ENCODE measurements around the gene PLCD1. TPM values are rescaled to one million over a fixed set of nuclear protein-coding genes. Genes with fewer than 3 reads are reported as not detected.
A peak's percentile ranks its signal among the peaks of the same experiment; 100 is the strongest.
"Not testable (repeated sequence)": the region's sequence is repeated elsewhere in the genome, so short reads cannot be mapped to it uniquely, and the experiment has no call there.

The PLCD1 gene
- 24.3 TPM for total RNA-seq

DNA sequence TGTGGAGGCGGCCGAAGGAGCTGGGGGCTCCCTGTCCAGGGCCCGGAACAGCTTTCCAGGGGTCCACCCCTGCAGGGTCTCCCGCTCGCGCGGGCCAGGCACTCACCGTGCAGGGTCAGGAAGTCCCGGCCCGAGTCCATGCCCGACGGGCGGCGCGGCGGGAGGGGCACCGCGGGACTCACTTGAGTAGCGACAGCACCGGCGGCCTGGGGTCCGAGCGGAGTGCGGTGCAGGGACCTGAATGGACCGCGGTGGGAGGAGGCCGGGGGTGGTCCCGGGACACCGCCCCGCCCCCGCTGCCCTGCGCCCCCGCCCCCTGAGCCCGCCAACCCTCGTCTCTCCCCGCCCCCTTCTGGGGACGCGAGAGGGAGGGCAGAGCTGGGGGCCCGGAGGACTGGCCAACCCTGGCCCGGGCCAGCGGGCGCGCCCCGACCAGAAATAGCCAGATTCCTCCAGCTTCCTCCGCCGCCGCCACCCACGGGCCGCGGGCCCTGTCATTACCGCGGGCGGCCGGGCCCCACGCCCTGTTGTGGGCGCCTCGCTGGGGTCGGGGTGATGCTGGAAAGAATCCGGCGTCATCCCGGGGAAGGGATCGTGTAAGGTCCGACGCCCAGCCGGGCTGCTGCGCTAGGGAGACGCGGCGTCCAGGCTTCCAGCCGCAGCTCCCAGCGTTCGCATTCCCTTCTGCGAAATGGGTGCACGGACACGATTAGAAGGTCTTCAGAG, at the start of gene PLCD1:
PLCD1 (minus strand) TSS at position 243 of the 726 bp plus-strand sequence; CDS start at position 140, 103 bp downstream.
- DNase-seq = peak; percentile 88

DNA sequence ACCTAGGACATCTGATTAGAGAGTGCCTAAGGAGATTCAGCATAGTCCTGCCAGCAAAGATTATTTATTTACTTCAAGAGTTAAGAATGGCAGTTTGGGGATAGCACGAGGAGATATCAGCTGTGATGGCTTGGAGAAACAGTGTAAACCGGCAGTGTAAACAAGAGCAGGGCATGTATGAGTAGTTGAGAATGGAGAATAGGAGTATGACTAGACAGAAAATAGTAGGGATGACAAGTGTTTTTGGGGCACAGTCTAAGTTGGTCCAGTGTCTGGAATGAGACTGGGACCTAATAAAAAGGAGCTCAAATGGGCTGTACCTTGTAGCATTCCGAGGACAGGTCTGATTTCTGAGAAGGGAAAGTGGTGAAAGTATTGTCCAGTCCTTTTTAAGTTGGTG, 47.6 kb upstream of the PLCD1 start:
- DNase-seq = not testable (repeated sequence)

DNA sequence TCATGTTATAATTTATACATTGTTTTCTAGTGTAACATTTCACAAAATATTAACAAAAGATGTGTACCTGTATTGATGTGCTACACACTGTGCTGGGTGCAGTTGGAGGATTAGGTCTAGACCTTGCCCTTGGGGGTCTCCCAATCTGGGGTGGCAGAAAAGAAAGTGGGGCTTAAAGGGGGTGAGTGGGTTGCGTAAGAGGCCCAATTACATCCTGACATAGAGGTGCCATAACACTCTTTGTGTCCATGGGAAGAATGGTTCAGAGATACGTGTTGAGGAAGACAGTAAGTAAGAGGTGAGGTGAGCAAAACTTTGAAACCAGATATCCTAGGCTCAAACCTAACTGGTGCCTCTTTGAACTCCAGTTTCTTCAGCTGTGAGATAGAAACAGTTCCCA, 40.6 kb upstream of the PLCD1 start:
- DNase-seq = no peak

DNA sequence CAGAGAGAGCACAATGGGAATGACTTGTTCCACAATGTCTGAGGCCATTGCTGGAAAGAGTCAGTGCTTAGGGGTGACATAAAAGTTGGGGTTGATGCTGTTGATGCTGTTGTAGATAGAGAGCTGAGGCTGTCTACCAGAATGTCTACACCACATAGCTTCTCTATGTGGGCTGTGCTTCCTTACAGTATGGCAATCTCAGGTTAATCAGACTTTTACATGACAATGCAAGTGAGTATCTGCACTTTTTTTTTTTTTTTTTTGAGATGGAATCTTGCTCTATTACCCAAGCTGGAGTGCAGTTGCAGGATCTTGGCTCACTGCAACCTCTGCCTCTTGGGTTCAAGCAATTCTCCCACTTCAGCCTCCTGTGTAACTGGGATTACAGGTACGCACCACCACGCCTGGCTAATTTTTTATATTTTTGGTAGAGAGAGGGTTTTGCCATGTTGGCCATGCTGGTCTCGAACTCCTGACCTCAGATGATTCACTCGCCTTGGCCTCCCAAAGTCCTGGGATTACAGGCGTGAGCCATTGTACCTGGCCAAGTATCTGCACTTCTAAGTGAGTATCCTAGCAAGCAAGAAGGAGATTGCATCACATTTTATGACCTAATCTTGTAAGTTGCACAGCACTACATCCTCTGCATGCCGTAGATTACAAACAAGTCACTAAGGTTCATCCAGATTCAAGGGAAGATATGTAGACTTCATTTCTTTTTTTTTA, 38.2 kb upstream of the PLCD1 start:
- no peak for DNase-seq

DNA sequence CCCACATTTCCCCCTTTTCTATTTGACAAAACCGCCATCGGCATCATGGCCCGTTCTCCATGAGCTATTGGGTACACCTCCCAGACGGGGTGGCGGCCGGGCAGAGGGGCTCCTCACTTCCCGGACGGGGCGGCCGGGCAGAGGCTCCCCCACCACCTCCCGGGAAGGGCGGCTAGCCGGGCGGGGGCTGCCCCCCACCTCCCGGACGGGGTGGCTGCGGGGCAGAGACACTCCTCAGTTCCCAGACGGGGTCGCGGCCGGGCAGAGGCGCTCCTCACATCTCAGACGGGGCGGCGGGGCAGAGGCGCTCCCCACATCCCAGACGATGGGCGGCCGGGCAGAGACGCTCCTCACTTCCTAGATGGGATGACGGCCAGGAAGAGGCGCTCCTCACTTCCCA, 35.0 kb upstream of the PLCD1 start:
- DNase-seq = not testable (repeated sequence)

DNA sequence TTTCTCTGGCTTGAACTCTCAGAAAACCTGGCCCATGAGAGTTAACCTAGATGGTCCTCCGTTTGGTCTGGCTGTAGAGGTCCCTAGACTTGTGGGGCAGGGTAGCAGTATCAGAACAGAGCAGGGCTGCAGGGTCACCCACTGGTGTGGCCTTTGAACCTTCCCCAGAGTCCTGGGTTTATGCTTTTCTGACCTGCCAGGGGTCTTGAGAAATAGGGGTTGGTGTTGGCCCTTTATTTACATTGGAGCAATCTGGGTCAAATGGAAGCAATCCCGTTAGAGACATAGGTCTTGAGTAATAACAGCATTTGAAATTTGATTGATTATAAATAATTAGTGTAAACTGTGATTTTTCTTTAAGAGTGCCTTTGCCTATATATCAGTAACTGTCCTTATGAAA, 33.4 kb upstream of the PLCD1 start:
- no peak for DNase-seq

DNA sequence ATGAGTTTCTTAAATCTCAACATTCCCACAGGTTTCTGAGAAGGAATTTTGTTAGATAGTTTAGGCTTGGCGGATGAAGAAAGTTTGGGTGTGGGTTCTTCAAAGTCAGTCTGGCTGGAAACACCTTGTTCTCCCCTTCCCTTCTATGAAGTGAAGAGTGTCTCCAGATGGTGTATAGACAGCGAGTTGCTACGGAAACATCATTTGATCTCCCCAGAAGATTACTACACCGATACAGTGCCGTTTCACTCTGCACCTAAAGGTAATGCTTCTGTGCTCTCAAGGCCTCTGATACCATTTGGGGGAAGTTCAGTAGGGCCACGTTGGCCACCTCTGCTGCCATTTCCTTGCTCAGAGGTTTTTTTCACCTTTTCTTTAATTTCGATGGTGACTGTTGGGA, 30.1 kb upstream of the PLCD1 start:
- no peak for DNase-seq

DNA sequence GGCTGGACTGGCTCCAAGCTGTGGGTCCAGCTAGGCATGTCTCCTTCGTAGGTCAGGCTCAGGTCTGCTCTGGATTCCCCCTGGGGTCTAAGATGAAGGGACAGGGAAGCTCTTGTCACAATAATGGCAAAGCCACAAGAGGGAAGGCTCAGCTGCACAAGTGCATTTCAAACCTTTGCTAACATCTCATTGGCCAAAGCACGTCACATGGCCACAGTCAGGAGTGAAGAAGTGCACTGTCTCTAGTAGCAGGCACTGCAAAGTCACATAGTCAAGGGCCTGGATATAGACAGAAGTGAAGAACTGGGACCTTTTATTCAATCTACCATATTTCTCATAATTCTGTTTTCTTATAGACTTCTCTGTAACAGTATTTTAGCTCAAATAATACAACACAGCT, 29.7 kb upstream of the PLCD1 start:
- no peak for DNase-seq

DNA sequence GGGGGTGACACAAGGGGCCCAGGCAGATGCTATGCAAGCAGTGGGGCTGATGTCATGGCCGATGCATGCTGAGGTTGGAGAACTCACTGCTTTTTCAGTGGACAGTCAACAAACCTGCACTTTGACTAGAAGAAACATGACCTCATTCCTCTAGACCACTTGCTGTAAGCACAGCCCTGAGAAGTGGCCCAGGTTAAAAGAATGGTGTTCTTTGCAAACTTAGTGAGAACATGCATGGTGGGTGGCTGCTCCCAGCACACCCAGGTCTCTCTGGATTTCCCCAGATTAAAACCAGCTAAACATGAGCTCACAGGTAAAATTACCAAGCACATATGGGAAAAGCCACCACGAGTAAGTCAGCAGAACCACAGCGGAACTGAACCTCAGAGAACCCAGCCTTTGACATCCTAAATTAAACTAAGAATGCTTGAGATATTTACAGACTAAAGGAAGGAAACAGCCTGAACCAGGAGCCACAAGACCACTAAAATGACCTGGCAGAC, 25.1 kb upstream of the PLCD1 start:
- DNase-seq = no peak

DNA sequence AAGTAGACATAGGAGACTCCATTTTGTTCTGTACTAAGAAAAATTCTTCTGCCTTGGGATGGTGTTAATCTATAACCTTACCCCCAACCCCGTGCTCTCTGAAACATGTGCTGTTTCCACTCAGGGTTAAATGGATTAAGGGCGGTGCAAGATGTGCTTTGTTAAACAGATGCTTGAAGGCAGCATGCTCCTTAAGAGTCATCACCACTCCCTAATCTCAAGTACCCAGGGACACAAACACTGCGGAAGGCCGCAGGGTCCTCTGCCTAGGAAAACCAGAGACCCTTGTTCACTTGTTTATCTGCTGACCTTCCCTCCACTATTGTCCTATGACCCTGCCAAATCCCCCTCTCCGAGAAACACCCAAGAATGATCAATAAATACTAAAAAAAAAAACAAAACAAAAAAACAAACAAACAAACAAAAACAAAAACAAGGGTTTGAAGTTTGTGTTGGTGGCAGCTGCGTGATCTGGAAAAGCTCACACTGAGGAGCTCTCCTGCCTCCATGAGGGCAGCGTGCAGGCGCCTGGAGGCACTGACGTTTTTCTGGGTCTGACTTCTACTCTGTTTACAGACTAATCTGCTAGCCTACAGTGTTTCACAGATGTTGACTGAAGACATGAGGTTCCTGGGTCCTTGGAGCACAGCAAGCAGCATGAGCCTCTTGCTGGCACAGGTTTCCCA, 24.5 kb upstream of the PLCD1 start:
- DNase-seq = peak; percentile 18

DNA sequence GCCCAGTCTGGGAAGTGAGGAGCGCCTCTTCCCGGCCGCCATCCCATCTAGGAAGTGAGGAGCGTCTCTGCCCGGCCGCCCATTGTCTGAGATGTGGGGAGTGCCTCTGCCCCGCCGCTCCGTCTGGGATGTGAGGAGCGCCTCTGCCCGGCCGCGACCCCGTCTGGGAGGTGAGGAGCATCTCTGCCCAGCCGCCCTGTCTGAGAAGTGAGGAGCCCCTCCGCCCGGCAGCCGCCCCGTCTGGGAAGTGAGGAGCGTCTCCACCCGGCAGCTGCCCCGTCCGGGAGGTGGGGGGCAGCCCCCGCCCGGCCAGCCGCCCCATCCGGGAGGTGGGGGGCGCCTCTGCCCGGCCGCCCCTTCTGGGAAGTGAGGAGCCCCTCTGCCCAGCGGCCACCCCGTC, 23.8 kb upstream of the PLCD1 start:
- DNase-seq = not testable (repeated sequence)

DNA sequence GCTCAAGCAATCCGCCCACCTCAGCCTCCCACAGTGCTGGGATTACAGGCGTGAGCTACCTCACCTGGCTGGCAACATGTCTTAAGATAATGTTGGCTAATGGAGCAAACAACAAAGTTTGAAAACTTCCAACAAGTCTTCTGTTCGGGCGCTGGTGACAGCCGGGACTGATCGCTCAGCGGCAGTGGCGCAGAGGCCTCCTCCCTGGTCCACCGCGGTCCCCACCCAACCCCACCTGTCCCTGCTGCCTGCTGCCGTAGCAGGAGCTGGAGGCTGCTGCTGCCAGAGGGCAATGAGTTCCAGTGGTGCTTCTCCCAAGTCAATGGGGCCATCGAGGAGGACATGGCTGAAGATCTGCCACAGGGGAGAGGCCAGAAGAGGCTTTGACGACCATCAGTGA, 21.7 kb upstream of the PLCD1 start:
- DNase-seq = no peak

DNA sequence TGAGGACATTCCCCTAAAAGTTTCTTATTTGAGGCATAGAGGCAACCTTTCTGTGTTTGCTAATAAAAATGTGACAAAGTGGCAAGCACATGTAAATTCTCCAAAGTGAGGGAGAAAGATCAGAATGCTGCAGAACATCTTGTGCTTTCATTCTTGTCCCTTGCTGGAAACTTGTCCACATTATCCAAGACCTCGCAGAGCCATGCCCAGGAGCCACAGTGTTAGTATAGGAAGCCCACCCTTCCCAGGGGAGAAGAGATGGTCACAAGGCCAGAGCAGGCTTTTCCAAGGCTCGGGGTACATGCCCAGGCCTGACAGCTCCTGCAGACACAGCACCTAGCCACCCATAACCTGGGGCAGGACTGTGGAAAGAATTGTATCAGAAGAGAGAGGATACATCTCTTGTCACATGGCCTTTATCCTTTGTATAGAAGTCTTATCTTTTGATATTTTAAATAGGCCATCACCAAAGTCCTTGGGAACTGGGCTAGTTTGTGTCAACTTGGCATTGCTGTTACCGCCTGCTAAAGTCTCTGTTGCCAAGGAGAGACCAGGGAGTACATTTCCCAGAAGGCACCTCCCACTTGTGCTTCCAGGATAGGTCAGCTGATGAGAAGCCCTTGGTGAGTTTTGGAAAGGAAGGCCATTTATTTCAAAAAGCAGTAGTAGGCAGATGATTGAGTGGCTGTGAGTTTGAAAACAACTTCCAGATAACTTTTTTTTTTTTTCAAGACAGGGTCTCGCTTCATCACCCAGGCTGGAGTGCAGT, 20.1 kb upstream of the PLCD1 start:
- no peak for DNase-seq

DNA sequence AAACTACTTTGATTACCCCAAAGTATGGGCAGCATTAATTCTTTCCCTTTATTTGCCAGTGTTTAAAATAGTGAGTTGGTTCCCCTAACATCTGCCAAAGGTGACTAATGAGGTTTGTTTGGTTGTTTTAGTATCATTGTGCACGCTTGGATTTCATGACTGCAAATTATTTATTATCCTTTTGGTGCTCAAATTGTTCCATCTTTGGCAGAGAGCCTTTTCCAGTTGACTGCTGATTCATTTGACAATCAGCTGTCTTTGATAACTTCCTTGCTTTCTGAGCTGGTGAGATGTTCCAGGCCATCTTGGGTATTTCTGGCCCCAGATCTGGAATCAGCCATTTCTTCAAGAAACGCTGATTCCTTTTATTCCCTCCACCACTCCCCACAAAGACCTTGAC, 18.5 kb upstream of the PLCD1 start:
- DNase-seq = no peak

DNA sequence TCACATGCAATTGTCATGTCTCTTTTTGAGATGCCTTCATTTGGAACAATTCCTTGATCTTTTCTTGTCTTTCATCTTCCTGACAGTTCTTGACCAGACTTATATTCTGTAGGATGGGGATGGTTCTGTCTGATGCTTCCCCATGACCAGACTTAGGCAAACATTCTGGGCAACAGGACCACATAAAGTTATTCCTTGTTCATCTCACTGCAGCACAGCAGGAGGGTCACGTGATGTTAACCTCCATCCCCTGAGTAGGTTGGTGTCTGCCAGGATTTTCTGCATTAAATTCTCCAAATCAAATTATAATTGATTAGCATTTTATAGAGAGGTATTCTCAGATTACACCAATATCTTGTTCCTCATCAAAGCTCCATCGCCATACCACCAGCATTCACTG, 17.4 kb upstream of the PLCD1 start:
- no peak for DNase-seq

DNA sequence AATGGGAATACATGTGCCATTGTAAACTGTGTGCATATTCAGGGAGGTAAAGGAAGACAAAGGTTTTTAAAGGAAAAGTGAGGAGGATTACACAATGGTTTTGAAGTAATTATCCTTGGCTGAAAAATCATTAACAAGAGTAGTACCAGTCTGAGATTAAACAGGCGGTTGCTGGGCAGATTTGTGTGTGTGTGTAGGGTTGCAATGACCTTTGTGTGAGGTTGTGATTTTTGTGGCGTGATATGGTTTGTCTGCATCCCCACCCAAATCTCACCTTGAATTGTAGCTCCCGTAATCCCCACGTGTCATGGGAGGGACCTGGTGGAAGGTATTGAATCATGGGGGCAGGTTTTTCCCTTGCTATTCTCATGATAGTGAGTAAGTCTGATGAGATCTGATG, 16.6 kb upstream of the PLCD1 start:
- DNase-seq = no peak

DNA sequence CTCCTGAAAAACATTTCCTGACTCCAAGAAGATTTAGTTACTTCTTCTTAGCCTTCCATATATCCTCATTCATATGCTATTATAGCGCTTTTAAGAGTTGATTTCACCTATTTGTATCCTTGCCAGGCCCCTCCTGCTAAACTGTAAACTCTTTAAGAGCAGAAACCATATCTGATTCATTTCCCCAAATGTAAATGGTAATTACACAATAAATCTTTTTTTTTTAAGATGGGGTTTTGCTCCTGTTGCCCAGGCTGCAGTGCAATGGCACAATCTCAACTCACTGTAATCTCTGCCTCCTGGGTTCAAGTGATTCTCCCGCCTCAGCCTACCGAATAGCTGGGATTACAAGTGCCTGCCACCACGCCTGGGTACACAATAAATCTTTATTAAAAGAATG, 14.0 kb upstream of the PLCD1 start:
- no peak for DNase-seq

DNA sequence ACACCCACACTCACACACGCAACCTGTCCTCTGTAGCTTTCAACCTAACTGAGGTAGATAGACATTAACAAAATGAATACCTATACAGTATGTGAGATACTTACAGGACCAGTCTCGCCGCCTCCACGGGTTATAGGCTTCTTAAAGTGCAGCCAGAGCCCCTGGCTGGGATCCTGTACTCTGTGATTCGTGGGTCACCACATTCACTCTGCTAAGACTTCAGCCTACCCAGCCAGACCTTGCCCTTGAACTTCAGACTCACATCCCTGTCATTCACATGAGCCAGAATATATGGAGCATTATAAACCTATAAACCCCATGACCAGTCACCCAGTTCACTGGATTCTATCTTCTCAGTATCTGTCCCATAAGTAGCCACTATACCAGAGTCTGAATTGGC, 11.0 kb upstream of the PLCD1 start:
- DNase-seq = no peak

DNA sequence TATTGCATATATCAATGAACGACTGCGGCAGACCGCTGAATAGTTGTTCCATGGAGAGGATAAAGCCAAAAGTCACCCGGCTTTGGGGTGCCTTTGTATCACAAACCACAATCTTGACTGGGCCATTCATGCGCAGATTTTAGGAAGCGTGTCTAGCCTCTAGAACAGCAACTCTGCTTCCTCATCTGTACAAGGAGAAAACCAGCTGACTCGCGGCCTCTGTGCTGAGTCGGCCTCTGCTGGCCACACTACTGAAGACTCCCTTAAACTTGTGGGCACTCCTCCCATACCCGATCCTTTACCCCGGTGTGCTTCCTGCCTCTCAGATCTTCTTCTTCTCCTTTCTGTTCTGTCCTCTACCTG, 10.4 kb upstream of the PLCD1 start:
- DNase-seq = peak; percentile 49

DNA sequence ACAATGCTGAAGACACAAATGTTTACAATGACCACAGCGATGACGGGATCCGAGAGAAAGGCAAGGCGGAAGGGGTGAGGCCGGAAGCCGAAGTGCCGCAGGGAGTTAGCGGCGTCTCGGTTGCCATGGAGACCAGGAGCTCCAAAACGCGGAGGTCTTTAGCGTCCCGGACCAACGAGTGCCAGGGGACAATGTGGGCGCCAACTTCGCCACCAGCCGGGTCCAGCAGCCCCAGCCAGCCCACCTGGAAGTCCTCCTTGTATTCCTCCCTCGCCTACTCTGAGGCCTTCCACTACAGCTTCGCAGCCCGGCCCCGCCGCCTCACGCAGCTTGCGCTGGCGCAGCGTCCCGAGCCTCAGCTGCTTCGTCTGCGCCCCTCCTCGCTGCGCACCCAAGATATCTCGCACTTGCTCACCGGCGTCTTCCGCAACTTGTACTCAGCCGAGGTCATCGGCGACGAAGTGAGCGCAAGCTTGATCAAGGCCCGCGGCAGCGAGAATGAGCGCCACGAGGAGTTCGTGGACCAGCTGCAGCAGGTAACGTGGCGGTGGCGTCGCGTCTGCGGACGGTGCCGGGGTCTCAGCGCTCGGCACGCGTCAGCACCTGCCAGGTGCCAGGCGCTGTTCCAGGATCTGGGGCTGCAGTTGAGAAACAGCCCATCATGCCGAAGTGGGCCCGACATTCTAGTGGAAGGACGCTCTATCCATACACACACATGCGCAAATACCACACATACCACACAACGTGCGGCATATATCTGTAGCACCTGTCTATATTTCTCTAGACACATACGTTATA, 9.9 kb upstream of the PLCD1 start, which contains the start of gene DLEC1:
DLEC1 (plus strand) TSS at position 108 of the 798 bp plus-strand sequence; CDS start at position 126, 18 bp downstream.
- DNase-seq = peak; percentile 78

DNA sequence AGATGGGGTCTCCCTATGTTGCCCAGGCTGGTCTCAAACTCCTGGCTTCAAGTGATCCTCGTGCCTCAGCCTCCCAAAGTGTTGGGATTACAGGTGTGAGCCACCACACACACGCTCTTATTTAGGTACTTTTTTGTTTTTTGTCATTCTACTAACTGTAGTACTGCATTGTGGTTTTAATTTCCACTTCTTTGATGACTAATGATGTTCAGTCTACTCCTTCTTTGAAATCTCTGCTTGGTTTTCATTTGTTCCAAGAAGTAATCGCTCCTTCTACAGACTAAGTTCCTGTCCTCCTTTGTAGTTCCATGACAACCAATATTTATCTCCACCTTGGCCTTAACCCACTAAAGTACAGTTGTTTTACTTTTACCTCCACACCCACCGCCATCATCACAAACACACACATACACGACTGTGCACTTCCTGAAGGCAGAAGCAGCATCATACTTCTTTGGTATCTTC, 9.0 kb upstream of the PLCD1 start:
- DNase-seq = no peak

Measured in tongue (tissue), 2 donors.